ENCODE data around the gene FNDC3B.

FNDC3B gene

DNA sequence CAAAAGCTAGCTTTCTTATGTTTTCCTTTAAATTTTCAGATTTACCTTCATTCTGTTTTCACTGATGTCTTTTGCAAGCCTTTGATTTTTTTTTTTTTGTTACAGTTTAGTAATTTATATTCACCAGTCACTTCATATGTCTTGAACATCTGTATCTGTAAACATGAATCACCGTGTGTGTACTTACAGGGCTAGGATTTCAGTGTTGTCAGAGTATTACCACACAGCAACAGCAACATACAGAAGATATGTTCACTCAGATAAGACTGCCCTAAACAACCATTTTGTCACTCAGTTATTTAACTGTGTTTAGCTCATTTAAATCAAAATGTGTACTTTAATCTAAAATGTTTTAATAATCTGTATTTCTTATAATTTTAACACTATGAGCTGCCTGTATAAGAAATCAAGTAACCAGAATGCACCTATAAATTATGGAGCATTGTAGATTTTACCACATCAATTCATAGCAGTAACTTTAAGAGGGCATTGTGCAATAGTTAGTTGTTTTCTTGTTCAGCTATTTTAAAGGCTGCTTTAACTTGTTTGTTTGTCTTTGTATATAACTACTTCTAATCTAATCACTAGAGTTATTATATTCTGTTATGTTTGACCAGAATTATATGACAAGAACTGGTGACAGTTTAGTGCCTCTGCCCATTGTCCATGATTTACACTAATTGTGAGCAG, 358.5 kb downstream of the FNDC3B start:
- peak; percentile 30 for DNase-seq (ENCODE audit: low read depth)

DNA sequence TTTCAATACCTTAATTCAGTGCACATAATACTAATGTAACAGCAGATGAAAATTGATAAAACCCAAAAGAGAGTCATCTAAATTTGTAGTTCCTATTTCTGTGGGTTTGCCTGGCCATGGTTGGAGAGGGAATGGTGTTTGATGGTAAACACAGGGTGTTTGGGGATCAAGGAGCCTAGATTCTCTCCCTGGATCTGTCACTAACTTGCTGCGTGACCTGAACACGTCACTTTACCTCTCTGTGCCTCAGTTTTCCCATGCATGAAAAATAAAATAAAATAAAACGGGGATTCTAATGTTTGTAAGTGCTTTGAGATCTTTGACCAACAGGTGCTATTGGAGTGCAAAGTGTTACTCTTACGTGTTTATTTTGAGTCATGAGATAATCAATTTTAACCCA, 359.1 kb downstream of the FNDC3B start:
- DNase-seq (ENCODE audit: low read depth), result no peak

DNA sequence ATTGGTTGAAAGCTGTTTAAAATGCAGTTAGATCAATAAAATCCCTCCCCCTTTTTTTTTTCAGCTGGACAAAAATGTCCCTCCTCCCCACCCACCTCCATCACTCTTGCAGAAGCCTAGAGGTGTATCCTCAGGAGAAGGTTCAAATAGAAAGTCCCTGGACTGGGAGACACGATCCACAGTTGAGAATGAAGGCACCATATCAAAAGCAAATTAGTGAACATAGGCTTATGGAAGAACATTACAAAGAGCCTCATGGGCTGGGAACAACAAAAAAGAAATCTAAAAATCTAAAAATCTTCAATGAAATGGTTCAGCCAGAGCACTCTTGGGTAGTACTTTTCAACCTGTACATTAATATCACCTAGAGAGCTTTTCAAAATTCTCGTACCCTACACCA, 362.7 kb downstream of the FNDC3B start:
- DNase-seq (ENCODE audit: low read depth), result no peak

DNA sequence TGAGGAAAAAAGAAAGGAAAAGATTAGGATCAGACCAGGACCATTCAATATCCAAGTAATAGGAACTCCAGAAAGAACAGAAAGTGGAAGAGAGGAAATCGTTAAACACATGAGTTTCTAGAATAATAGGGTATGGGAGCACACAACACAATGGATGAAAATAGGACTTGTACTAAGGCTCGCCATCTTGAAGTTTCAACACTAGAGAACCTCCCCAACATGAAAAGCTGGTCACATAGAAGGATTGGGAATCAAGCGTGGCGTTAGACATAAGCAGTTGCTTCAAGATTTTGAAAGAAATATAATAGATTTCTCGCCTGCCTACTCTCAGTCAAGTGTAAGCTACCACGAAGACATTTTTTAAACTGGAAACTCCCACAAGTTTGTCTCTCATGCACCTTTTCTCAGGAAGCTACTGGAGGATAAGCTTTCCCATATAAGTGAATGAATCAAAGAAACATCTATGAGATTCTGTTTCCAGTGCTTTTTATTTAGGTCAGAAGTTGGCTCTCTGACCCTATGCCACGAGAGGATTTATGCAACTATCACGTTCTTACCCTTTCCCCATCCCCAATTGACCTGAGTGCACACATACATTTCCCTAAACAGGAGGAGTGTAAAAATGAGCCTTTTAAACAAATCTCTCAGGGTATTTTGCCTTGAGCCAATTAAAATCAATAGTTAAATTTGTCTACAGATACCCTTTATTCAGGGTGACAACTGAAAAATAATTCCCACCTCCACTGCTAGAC, 363.7 kb downstream of the FNDC3B start:
- DNase-seq (ENCODE audit: low read depth), result no peak

DNA sequence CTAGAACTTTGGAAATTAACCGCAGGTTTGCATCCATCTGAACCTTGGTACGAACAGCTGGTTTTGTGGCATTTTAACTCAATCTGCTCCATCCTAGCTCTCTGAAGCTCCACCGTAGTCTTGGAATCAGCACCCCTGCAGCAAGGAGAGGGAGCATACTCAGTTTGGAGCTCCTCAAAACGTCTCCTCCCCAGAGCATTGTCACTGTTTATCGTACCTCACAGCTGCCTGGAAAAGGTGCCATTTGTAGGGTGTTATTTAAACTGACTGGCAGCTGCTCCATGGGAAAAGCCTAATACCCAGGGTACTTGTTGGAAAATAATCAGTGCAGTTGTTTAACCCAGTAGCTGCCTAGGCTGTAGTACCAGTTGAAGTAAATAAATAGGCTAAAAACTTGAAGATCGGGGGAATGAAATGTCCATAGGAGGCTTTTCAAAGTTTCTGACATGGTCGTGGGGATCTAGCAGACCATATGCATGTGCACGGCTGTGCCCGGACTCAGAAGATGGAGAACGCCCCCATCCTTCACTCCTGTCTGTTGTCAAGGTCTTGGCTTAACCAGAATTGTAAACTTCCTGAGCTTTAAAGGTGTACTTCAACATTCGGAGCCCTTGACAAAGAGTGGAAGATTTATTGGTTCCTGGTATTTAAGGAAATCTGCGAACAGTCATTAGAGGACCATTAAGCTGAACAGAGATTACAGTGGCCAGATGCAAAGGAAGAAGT, 365.0 kb downstream of the FNDC3B start:
- no peak for DNase-seq (ENCODE audit: low read depth)

DNA sequence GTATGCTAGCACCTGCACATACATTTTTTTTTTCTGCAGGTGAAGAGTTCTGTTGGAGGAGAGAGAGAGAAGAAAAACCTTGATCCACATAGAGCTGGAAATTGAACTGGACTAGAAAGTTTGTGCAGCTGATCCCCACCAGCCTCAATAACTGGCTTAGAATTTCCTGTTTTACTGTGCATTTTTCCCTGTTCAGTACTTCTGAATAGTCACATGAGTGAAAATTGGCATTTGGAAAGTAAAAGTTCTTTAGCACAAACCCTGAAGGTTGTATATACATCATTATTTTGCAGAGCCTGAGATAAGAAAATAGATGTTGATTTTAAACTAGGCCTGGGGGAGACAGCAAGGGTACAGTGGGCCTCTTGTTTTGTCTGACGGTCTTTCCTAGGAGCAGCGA, 366.5 kb downstream of the FNDC3B start:
- DNase-seq (ENCODE audit: low read depth), result no peak

DNA sequence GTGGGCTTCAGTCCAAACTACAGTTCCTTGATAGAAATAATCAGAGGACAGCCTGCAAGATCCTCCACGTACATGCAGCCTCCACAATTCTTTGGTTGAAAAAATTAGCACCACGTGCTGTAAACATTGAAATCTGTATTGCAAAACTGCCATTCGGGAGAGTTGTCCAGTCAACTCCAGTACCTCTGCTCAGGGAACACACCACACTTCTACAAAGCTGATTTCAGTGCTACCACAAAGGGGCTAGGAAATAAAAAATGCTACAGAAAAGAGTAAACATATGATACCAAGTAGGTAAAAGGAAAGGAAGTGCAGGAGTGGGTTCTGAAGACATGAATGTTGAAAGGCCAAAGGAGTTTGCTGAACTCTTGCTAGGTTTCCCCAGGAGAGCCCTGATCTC, 368.5 kb downstream of the FNDC3B start:
- no peak for DNase-seq (ENCODE audit: low read depth)

DNA sequence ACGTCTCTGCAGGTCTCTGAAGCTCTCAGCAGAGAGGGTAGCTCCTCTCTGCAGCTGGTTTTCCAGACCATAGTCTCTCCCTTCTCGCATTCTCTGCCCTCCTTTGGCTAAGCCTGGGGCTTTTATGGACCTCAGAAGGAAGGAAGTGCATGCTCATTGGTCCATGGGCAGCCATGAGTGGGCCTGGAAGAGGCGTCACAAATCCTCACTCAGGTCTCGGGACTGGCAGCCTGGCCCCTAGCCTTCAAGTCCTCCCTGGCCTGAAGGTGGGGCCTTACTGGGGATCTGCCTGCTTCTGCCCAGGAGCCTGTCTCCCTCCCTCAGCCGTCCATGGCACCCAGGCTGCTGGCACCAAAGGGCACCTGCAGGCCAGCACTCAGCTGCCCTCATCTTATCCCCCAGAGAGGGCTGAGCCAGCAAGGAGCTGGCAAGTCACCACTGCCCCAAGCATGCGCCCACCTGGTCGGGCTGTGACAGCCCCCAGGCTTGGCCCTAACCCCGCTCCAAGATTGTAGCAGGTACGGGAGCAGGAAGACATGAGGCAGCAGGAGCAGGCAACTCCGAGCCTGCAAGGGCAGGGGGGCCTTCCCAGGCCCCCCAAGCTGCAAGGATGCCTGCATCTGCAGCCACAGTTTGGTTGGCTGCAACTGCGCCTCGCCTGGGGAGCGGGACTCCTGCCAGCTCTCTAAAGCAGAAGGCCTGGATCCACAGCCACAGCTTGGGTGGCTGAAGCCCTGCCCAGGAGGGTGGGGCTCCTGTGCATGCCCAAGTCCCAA, 371.5 kb downstream of the FNDC3B start:
- DNase-seq (ENCODE audit: low read depth), result no peak

DNA sequence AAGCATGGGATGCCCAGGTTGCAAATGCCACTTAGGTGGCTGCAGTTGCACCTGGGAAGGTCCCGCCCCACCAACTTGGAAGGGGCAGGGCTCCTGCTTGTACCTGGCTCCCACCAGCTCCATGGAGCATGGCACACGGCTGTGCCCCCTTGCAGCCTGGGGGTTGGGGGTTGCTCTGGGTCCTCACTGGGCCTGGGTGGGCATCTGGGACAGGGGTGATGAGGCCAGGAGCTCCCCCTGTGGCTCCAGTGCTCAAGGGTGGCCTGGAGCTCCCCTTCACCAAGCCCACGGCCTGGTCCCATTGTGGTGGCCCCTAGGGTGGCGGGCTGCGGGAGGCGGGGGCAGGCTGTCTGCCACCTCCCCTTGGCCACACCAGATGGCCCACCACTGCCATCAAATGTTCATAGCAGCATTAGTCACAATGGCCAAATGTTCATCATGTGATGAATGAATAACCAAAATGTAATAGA, 372.1 kb downstream of the FNDC3B start:
- DNase-seq (ENCODE audit: low read depth), result no peak

DNA sequence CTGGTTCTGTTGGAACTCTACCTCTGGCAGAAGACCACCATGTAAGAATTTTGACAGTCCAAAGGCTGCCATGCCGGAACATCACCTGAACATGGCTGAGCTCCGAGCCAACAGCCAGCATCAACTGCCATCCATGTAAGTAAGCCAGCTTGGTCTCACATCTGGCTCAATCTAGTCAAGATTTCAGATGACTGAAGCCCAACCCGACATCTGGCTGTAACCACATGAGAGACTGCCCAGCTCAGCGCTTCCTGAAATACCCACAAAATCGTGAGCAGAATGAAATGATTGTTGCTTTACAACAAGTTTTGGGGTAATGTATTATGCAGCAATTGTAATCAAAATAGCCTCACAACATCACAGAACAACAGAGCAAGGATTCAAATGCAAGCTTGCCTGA, 375.9 kb downstream of the FNDC3B start:
- DNase-seq (ENCODE audit: low read depth), result no peak

DNA sequence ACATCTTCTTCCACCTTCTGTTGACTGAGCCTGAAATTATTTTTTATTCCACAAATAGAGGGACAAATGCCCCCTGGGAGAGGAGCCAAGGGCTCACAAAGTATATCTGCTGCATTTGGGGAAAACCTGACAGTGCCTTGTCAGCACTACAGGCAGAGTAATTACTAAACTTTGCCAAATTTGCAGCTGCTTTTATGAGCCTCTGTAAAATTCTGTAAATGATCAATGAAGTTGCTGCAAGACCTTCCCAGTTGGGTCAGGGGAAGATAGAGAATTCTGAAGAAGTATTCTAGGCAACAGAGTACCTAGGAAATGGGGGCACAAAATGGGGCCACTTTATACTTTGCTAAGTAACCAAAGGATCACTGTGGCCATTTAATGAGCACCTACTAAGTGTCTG, 398.3 kb downstream of the FNDC3B start:
- DNase-seq (ENCODE audit: low read depth), result no peak

DNA sequence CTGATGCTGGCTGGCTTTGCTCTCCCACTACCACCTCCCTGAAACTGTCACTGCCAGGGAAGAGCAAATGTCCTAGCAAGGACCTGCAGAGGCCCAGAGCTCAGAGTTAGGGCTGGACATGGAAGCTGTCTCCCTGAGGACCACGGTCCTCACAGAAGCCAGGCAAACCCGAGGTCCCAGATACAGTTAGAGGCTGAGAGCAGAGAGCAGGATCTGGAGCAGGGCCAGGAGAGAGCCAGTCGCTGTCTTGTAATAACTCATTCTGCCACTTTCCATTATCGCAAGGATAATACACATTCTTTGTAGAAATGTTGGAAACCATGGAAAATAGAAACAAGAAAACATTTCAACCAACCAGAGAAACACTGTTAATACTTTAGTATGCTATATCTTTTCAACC, 398.8 kb downstream of the FNDC3B start:
- no peak for DNase-seq (ENCODE audit: low read depth)

DNA sequence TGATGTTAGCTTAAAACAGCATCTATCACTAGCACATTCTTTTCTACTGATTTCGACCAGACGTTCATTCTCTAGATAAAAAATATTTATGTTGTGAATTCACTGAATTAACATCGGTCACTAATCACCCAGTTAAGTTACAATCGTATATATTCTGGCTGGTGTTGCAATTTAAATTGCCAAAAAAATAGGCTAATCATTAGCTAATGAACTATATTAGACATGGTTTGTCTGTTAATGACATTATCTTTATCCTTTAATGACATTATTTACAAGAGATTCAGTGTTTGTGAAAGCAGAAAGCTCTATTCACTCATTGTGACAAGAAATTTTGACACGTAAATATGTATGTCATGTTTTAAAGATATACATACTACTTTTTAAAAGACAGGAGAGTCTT, 402.2 kb downstream of the FNDC3B start:
- no peak for DNase-seq (ENCODE audit: low read depth)

DNA sequence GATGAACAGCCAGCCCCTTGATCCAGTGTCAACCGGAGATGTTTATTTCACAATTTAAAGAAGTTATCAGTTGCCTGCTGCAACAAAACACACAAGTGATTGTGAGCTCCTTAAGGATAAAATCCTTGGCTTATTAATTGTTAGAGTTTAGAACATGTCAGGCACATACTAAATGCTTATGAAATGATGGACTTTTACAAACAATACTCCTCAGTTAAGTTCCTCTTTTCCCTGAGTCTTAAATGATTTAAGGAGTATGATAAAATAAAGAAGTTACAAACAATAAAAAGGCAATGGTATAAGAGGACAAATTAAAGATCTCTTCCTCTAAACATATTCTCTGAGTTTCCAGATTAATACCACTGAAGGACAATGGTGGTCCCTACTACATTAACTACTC, 403.2 kb downstream of the FNDC3B start:
- DNase-seq (ENCODE audit: low read depth), result no peak

DNA sequence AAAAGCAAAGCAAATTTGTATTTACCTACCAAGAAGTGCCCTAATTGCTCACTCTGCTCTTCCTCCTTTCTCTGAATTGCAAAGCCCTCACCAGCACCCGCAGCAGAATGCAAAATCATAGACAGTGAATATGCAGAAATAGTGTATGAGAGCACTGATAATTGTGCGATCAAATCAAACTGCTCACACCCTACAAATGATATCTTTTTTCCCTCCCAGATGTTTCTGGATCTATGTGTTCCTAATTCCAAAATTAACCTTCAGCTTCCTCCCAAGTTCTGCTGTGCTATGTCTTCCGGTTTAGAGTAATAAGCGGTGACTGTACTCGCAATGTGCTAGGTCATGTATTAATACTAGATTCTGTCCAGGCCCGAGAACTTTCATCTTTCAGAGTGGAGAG, 405.4 kb downstream of the FNDC3B start:
- no peak for DNase-seq (ENCODE audit: low read depth)

DNA sequence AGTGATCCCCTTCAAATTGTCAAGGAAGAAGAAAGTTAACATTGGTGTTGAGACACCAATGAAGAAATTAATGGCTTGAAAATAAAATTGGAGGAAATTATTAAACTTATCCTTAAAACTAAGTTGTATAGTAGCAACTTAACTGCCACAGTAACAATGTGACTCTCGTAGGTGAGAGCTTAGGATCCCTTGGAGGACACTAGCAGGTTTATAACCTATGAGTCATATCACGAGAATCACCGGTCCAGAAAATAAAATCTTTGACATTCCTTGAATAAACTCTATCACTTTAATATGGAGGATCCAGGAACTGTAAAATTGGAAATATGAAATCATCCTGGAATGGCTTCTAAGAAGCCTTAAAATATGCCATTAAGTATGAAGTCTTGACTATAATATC, 406.8 kb downstream of the FNDC3B start:
- no peak for DNase-seq (ENCODE audit: low read depth)

DNA sequence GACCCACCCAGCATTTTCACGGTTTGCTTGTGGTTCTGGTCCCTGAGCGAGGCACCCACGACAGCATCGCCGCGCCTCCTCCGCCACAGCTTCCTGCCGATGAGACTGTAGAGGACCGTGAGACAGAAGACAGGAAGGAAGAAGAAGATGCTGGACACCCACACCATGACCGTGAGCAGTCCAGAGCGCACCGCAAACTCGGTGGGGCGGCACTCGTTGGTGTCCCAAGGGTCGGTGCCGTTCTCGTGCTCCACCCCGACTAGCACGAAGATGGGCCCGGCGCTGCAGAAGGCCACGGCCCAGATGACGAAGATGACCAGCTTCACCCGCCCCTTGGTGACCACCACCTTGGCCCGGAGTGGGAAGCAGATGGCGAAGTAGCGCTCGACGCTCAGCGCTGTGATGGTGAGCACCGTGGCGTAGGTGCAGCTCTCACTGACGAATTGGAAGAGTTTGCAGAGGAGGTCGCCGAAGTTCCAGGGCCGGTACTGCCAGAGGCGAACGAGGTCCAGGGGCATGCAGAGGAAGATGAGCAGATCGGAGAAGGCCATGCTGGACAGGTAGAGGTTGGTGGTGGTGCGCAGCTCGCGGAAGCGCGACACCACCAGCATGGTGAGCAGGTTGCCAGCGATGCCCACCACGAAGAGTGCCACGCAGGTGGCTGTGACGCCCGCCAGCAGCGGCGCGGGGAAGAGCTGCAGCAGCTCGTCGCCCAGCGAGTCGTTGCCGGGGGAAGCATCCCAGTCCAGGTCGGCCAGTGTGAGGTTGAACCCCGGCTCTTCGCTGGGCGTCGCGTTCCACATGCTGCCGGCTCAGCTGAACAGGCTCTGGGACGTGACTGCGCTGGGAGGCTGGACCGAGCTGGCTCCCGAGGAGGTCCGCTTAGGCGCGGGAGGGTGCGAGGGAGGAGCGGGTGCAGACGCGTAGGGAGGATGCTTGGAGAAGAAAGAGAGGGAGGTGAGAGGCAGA, 408.5 kb downstream of the FNDC3B start, which contains the start of gene GHSR:
GHSR (minus strand) TSS at position 846 of the 969 bp plus-strand sequence; CDS start at position 803, 43 bp downstream.
- DNase-seq (ENCODE audit: low read depth), result no peak

DNA sequence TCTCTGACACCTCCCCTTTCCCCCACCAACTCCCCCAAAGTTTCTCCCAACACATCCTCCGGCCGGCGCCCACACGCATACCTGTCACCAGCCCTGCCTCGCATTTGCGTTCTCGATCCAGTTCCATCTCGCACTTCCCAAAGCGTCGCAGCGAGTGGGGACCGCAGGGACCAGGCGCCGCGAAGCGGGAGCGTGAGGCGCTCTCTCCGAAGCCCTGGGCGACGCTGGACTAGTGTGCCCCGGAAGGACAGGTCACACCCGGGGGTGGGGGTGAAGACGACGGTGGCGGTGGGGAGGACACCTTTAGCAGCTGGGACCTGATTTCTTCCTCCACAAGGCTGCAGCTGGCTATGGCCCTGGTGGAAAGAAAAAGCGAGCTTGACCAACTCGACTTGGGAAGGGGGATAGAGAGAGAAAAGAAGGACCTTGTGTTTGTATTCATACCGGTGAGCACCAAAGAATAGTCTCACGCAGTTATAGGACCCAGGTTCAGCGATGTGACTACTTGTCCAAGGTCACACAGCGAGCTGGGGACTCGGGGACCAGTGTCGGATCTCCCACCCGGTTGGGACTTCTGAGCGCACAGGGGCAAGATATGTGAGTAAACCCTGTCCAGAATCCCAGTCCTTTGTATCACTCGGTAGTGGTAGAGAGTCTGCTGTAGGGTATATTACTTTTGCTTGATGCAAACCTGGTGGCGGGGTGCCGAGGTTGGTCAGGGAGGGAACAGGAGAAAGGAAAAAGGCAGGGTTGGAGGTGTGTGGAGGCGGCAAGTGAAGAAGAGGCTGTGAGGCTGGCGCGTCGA, 409.5 kb downstream of the FNDC3B start:
- no peak for DNase-seq (ENCODE audit: low read depth)

DNA sequence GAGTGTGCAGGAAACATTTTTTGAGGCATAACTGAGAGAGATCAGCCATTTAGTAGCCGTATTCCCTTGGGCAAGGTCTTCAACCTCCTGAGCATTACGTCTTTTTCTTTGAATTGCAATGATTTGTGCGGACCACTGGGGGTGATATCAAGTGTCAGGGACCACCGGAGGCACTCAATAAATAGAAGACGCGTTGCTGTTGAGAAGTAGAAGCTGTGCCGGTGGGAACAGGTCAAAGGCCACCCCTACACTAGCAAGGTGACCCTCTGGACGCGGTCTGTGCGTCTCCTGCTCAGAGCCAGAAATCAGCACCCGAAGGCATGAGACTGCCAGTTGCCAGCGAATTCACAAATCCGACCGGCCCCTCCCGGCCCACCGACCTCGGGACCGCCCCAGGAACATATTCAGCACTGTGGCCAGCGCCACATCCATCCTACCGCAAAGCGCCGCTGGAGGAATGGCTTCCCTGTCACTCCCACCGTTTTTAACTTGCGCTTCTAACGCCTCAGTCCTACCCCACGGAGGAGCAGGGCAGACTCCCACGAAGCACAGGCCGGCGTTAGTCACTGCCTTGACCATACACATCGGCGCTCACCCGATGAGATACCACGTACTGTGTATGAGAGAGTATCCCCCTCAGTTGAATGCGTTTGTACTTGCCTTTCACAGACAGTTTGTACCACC, 410.2 kb downstream of the FNDC3B start:
- no peak for DNase-seq (ENCODE audit: low read depth)

All from non-pigmented ciliary epithelial cell (primary cell).